ENCODE results near the gene SP100.
"Not testable (repeated sequence)": the region's sequence is repeated elsewhere in the genome, so short reads cannot be mapped to it uniquely, and the experiment has no call there.

SP100 gene

DNA sequence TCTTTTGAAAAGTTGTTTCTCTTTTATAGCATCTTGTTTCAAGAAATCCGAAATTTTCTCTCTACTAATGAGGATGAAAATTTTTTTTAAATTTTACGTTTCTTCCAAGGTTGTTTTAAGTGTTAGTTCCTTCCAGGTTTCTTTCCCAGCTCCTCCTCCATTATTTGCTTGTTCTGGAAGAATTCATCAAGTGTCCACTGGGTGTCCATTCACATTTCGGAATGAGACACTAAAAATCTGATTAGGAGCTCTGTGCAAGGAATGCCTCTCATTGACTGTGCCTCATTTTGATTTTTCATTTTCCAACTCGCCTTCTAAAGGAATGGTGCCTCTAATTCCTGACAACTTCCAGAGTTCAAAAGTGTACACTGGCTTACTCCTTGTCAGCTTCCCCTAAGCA lies 6.1 kb downstream of the SP100 start:
- DNase-seq, result no peak

- DNase-seq, result no peak
Observed at GRCh38 chr2:230423851-230424458, 8.0 kb downstream of the SP100 start.

GRCh38 chr2:230425377-230425776 lies 9.4 kb downstream of the SP100 start:
- no peak for DNase-seq

- no peak for DNase-seq
Observed at GRCh38 chr2:230429513-230429912, 13.5 kb downstream of the SP100 start.

- no peak for DNase-seq
Observed at GRCh38 chr2:230430957-230431910, 15.2 kb downstream of the SP100 start.

DNA sequence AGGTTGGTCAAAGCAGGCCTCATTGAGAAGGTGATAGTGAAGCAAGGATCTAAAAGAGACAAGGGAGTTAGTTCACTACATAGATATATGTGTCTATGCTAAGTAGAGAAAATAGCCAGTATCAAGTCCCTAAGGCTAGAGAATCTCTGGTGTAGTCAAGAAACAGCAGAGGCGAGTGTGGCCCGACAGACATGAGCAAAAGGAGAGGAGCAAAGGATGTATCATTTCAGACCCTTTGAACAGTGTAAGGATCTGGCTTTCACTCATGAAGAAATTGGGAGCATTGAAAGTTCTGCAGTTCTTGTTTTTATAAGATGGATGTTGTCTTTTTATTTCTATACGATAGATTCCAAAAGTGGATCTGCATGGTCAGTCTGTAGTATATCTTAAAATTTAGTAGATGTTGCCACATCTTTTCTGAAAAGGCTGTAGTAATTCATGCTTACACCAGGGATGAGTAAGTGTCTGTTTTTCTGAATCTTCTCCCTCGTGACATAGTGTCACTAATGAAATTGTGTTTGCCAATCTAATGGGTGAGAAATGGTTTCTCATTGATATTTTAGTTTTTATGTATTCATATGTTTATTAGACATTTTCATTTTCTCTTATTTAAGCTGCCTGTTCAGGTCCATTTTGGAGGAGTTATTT lies 18.8 kb downstream of the SP100 start:
- no peak for DNase-seq

DNA sequence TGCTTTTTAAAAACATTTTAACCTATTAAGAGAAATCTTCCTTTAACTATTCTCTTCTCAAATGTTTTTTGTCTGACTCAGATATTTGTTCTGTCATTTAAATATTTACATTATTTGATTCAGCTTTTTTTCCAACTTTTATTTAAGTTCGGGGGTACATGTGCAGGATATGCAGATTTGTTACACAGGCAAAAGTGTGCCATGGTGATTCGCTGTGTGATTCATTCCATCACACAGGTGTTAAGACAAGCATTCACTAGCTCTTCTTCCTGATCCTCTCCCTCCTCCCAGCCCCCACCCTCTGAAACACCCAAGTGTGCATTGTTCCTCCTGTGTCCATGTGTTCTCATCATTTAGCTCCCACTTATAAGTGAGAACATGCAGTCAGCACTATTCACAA lies 19.4 kb downstream of the SP100 start:
- no peak for DNase-seq

GRCh38 chr2:230439121-230439520 lies 23.1 kb downstream of the SP100 start:
- not testable (repeated sequence) for DNase-seq

- no peak for DNase-seq
Observed at GRCh38 chr2:230439590-230439989, 23.6 kb downstream of the SP100 start.

- DNase-seq, result no peak
Observed at GRCh38 chr2:230441227-230441897, 25.4 kb downstream of the SP100 start.

GRCh38 chr2:230443541-230443940 lies 27.5 kb downstream of the SP100 start:
- DNase-seq, result no peak

GRCh38 chr2:230444832-230445231 lies 28.8 kb downstream of the SP100 start:
- no peak for DNase-seq

DNA sequence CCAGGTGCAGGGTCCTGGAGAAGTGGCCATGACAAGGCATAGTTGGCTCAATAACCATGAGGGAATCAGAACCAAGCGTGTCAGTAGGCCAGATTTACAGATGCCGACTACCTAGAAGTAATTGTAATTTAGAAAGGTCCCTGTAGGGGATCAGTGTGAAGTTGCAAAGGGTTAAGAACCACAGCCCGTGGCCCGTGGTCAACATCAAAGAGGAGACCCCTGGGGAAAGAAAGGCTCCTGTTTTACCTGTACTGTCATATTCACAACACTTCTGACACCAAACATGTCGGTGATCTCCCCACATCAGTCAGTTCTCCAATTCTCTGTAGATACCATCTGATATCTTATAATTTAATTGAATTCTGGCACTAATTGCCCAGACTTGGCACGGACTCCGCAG lies 31.0 kb downstream of the SP100 start:
- no peak for DNase-seq

GRCh38 chr2:230447455-230448451 lies 31.8 kb downstream of the SP100 start:
- DNase-seq, result no peak

GRCh38 chr2:230449901-230450467 lies 34.0 kb downstream of the SP100 start:
- DNase-seq, result no peak

DNA sequence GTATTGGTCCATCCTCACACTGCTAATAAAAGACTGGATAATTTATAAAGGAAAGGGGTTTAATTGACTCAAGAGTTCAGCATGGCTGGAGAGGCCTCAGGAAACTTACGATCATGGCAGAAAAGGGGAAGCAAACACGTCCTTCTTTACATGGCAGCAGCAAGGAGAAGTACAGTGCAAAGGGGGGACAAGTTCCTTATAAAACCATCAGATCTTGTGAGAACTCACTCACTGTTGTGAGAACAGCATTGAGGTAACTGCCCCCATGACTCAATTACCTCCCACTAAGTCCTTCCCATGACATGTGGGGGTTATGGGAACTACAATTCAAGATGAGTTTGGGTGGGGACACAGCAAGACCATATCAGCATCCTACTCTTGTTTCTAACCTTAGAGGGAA lies 37.0 kb downstream of the SP100 start:
- no peak for DNase-seq

DNA sequence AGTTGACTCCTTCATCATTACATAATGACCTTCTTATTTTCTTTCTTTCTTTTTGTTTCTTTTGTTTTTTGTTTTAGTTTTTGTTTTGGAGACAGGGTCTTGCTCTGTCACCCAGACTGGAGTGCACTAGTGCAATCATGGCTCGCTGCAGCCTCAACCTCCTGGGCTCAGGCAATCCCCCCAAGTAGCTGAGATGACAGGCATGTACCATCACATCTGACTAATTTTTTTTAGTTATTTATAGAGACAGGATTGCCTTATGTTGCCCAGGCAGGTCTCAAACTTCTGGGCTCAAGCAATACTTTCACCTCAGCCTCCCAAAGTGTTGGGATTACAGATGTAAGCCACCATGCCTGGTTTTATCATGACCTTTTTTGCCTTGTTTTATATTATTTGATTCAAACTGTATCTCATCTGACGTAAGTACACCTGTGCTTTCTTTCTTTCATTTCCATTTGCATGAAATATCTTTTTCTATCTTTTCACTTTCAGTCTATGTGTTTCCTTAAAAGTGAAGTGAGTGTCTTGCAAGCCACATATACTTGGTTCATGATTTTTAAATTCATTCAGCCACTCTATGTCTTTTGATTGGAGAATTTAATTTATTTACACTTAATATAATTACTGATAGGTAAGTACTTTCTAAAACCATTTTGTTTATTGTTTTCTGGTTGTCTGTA lies 39.1 kb downstream of the SP100 start:
- DNase-seq, result no peak

- DNase-seq, result no peak
Observed at GRCh38 chr2:230457073-230457768, 41.2 kb downstream of the SP100 start.

DNA sequence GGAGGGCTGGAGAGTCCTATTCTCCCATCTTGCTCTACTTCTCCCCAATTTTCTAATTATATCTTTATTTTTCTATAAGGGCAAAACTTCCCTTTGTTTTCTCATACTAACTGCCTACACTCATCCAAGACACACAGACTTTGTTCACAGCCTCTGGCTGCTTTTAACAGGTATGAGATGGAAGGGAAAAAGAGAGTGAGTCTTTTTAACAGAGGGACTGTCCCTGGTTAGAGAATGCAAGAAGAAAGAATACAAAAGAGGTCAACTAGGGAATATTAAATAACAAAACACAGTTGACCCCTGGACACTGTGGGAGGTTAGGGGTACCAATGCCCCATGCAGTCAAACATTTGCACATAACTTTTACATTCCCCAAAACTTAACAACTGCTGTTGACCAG lies 41.8 kb downstream of the SP100 start:
- DNase-seq, result no peak

DNA sequence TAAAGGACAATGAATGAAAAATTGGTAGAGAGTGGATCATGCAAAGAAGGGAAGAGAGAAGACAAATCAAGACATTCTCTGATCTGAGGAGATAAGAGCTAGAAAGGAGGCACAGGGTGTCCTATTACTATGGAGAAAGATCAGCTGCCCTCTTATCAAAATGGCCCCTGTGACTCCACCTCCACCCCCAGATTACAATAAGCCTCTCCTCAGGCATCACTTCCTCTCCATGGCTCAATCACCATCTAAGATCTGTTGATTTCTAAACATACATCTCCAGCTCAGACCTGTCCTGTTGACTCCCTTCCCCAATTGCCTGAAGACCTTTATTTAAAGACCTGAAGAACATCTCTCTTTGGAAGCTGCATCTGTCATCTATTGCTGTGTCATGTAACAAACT lies 43.2 kb downstream of the SP100 start:
- no peak for DNase-seq

All from NCI-H1694 treated with DMSO at 0.1 percent for 48 hours (cell line).